SK-N-SH treated with all-trans-retinoic acid at 6 μM for 48 hours (cell line): ENCODE data around the gene AADACL2.

Experiments
- ATAC-seq: fragments of 200-7000 bp; cut with Tn5 transposase; 3 replicates; pipeline ENCODE4 v1.9.1; 2020; ENCODE audit warnings: mild to moderate bottlenecking, moderate library complexity
- ARNTL ChIP-seq: fragments of 450-650 bp; formaldehyde crosslinking; IDR thresholded peaks from 2 replicates; pipeline ENCODE4 v1.5.0; 2020; ENCODE audit warnings: low read depth, mild to moderate bottlenecking, moderate library complexity, borderline replicate concordance
- BACH2 ChIP-seq: fragments of 250-450 bp; sonication (Bioruptor Pico); IDR thresholded peaks from 2 replicates; pipeline ENCODE4 v1.9.0; 2021; ENCODE audit warnings: mild to moderate bottlenecking, borderline replicate concordance
- CSDC2 ChIP-seq: fragments of 250-450 bp; sonication (Bioruptor Pico); IDR thresholded peaks from 2 replicates; pipeline ENCODE4 v1.5.0; 2020; ENCODE audit warnings: mild to moderate bottlenecking, moderate library complexity
- ISL1 ChIP-seq: fragments of 250-450 bp; sonication (Bioruptor Pico); IDR thresholded peaks from 2 replicates; pipeline ENCODE4 v2.1.2; 2022; ENCODE audit warnings: mild to moderate bottlenecking, moderate library complexity
- OSR1 ChIP-seq: fragments of 250-450 bp; sonication (Bioruptor Pico); IDR thresholded peaks from 2 replicates; pipeline ENCODE4 v1.8.0; 2022; ENCODE audit warnings: moderate library complexity, mild to moderate bottlenecking, inconsistent platforms
- PPARA ChIP-seq: fragments of 250-450 bp; sonication (Bioruptor Pico); IDR thresholded peaks from 2 replicates; pipeline ENCODE4 v1.5.0; 2020; ENCODE audit warnings: mild to moderate bottlenecking, borderline replicate concordance
- RARB ChIP-seq: fragments of 250-450 bp; sonication (Bioruptor Pico); IDR thresholded peaks from 2 replicates; pipeline ENCODE4 v1.8.0; 2021; ENCODE audit warnings: mild to moderate bottlenecking, moderate library complexity
- SNAI2 ChIP-seq: fragments of 250-450 bp; sonication (Bioruptor Pico); IDR thresholded peaks from 2 replicates; pipeline ENCODE4 v1.5.0; 2020; ENCODE audit warnings: mild to moderate bottlenecking, moderate library complexity
- TOX ChIP-seq: fragments of 250-450 bp; sonication (Bioruptor Pico); IDR thresholded peaks from 2 replicates; pipeline ENCODE4 v1.8.0; 2021; ENCODE audit warnings: mild to moderate bottlenecking, moderate library complexity, borderline replicate concordance
- ZC3H10 ChIP-seq: fragments of 250-450 bp; sonication (Bioruptor Pico); IDR thresholded peaks from 2 replicates; pipeline ENCODE4 v1.5.1; 2021; ENCODE audit warnings: mild to moderate bottlenecking, moderate library complexity
- ZFP30 ChIP-seq: fragments of 450-650 bp; formaldehyde crosslinking; IDR thresholded peaks from 2 replicates; pipeline ENCODE4 v1.5.0; 2022; ENCODE audit warnings: mild to moderate bottlenecking, moderate library complexity
- ZNF565 ChIP-seq: fragments of 450-650 bp; formaldehyde crosslinking; conservative IDR thresholded peaks from 2 replicates; pipeline ENCODE4 v1.5.0; 2020; ENCODE audit warnings: low read depth, mild to moderate bottlenecking, moderate library complexity
- ZNF70 ChIP-seq: fragments of 450-650 bp; formaldehyde crosslinking; IDR thresholded peaks from 2 replicates; pipeline ENCODE4 v1.5.0; 2020; ENCODE audit warnings: mild to moderate bottlenecking, moderate library complexity
- TF ChIP-seq, protein P1 (sequence below): fragments of 250-450 bp; sonication (Bioruptor Pico); IDR thresholded peaks from 2 replicates; pipeline ENCODE4 v1.8.0; 2020; ENCODE audit warnings: mild to moderate bottlenecking, moderate library complexity, borderline replicate concordance
- TF ChIP-seq, protein P2 (sequence below): fragments of 250-450 bp; sonication (Bioruptor Pico); IDR thresholded peaks from 2 replicates; pipeline ENCODE4 v1.8.0; 2021; ENCODE audit warnings: low read depth, mild to moderate bottlenecking, moderate library complexity, borderline replicate concordance
- TF ChIP-seq, protein P3 (sequence below): fragments of 250-450 bp; sonication (Bioruptor Pico); IDR thresholded peaks from 2 replicates; pipeline ENCODE4 v1.5.1; 2021; ENCODE audit warnings: mild to moderate bottlenecking, moderate library complexity
- TF ChIP-seq, protein P4 (sequence below): fragments of 250-450 bp; sonication (Bioruptor Pico); IDR thresholded peaks from 2 replicates; pipeline ENCODE4 v1.5.0; 2020; ENCODE audit warnings: mild to moderate bottlenecking, moderate library complexity
- TF ChIP-seq, protein P5 (sequence below): fragments of 250-450 bp; sonication (Bioruptor Pico); IDR thresholded peaks from 2 replicates; pipeline ENCODE4 v1.5.1; 2020; ENCODE audit warnings: low read depth, mild to moderate bottlenecking, moderate library complexity

Gene AADACL2

DNA sequence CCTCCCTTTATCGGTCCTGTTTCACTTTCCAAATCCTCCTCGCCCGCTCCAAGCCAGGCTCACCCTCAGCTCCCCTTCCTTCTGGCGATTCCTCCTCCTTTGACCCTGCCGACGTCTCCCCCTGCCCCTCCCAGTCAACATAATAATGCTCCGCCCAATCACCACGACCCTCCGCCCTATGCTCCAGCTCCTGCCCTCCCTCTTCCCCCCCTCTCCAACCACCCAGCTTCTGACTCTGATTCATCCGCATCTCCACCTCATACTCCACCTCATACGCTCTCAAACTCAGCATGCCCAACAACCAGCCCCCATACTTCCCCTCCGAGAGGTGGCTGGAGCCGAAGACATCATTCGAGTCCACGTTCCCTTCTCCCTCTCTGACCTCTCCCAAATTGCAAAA, 73.1 kb downstream of the AADACL2 start:
- ATAC-seq = peak; percentile 83
- TF ChIP-seq CSDC2 (CRISPR knock-in tag) = no peak
- TF ChIP-seq, protein P1, sequence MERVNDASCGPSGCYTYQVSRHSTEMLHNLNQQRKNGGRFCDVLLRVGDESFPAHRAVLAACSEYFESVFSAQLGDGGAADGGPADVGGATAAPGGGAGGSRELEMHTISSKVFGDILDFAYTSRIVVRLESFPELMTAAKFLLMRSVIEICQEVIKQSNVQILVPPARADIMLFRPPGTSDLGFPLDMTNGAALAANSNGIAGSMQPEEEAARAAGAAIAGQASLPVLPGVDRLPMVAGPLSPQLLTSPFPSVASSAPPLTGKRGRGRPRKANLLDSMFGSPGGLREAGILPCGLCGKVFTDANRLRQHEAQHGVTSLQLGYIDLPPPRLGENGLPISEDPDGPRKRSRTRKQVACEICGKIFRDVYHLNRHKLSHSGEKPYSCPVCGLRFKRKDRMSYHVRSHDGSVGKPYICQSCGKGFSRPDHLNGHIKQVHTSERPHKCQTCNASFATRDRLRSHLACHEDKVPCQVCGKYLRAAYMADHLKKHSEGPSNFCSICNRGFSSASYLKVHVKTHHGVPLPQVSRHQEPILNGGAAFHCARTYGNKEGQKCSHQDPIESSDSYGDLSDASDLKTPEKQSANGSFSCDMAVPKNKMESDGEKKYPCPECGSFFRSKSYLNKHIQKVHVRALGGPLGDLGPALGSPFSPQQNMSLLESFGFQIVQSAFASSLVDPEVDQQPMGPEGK = no peak
- TF ChIP-seq, protein P2, sequence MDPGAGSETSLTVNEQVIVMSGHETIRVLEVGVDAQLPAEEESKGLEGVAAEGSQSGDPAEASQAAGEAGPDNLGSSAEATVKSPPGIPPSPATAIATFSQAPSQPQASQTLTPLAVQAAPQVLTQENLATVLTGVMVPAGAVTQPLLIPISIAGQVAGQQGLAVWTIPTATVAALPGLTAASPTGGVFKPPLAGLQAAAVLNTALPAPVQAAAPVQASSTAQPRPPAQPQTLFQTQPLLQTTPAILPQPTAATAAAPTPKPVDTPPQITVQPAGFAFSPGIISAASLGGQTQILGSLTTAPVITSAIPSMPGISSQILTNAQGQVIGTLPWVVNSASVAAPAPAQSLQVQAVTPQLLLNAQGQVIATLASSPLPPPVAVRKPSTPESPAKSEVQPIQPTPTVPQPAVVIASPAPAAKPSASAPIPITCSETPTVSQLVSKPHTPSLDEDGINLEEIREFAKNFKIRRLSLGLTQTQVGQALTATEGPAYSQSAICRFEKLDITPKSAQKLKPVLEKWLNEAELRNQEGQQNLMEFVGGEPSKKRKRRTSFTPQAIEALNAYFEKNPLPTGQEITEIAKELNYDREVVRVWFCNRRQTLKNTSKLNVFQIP = no peak
- no peak for TF ChIP-seq ZC3H10
- no peak for TF ChIP-seq OSR1 (CRISPR knock-in tag)
- TF ChIP-seq, protein P3, sequence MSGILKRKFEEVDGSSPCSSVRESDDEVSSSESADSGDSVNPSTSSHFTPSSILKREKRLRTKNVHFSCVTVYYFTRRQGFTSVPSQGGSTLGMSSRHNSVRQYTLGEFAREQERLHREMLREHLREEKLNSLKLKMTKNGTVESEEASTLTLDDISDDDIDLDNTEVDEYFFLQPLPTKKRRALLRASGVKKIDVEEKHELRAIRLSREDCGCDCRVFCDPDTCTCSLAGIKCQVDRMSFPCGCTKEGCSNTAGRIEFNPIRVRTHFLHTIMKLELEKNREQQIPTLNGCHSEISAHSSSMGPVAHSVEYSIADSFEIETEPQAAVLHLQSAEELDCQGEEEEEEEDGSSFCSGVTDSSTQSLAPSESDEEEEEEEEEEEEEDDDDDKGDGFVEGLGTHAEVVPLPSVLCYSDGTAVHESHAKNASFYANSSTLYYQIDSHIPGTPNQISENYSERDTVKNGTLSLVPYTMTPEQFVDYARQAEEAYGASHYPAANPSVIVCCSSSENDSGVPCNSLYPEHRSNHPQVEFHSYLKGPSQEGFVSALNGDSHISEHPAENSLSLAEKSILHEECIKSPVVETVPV = no peak
- TF ChIP-seq, protein P4, sequence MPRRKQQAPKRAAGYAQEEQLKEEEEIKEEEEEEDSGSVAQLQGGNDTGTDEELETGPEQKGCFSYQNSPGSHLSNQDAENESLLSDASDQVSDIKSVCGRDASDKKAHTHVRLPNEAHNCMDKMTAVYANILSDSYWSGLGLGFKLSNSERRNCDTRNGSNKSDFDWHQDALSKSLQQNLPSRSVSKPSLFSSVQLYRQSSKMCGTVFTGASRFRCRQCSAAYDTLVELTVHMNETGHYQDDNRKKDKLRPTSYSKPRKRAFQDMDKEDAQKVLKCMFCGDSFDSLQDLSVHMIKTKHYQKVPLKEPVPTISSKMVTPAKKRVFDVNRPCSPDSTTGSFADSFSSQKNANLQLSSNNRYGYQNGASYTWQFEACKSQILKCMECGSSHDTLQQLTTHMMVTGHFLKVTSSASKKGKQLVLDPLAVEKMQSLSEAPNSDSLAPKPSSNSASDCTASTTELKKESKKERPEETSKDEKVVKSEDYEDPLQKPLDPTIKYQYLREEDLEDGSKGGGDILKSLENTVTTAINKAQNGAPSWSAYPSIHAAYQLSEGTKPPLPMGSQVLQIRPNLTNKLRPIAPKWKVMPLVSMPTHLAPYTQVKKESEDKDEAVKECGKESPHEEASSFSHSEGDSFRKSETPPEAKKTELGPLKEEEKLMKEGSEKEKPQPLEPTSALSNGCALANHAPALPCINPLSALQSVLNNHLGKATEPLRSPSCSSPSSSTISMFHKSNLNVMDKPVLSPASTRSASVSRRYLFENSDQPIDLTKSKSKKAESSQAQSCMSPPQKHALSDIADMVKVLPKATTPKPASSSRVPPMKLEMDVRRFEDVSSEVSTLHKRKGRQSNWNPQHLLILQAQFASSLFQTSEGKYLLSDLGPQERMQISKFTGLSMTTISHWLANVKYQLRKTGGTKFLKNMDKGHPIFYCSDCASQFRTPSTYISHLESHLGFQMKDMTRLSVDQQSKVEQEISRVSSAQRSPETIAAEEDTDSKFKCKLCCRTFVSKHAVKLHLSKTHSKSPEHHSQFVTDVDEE = no peak
- TF ChIP-seq RARB (CRISPR knock-in tag) = no peak
- TF ChIP-seq TOX = no peak
- TF ChIP-seq, protein P5, sequence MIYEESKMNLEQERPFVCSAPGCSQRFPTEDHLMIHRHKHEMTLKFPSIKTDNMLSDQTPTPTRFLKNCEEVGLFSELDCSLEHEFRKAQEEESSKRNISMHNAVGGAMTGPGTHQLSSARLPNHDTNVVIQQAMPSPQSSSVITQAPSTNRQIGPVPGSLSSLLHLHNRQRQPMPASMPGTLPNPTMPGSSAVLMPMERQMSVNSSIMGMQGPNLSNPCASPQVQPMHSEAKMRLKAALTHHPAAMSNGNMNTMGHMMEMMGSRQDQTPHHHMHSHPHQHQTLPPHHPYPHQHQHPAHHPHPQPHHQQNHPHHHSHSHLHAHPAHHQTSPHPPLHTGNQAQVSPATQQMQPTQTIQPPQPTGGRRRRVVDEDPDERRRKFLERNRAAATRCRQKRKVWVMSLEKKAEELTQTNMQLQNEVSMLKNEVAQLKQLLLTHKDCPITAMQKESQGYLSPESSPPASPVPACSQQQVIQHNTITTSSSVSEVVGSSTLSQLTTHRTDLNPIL = no peak
- TF ChIP-seq ZFP30 (CRISPR knock-in tag) = no peak
- TF ChIP-seq ARNTL (CRISPR knock-in tag) = no peak
- TF ChIP-seq SNAI2 (CRISPR knock-in tag) = no peak
- TF ChIP-seq ISL1 = no peak
- no peak for TF ChIP-seq ZNF70
- no peak for TF ChIP-seq PPARA
- no peak for TF ChIP-seq BACH2 (CRISPR knock-in tag)
- TF ChIP-seq ZNF565 (CRISPR knock-in tag) = no peak
